OCI-LY7 (cell line): ENCODE data around the gene ENDOG. TPM values are rescaled to one million over a fixed set of nuclear protein-coding genes. Genes with fewer than 3 reads are reported as not detected.

Experiments used
- BruUV-seq: library from RNA; stranded (reverse); fragments of 400-500 nt; replicated peaks from 2 replicates; lab custom pipeline; 2021; lab: Mats Ljungman, UMichigan
- CTCF ChIA-PET: fragments of 300-600 bp; sonication (Branson Sonifier 250); formaldehyde crosslinking; loops from one replicate; lab custom pipeline; 2022; ENCODE audit warnings: antibody characterized with exemption; ENCODE audit not compliant: unreplicated experiment; lab: Charles Lee
- POLR2A ChIA-PET: fragments of 300-600 bp; sonication (Branson Sonifier 250); formaldehyde crosslinking; loops from one replicate; lab custom pipeline; 2022; ENCODE audit warnings: antibody characterized with exemption; lab: Charles Lee
- DNase-seq: peaks from one replicate; pipeline ENCODE4 v3.0.0-alpha.2; 2015; ENCODE audit warnings: low spot score
- H2AFZ ChIP-seq: fragments of 200-600 bp; sonication (generic), shearing (Covaris generic); 2 replicates; pipeline ENCODE4 v1.6.1; 2014; ENCODE audit warnings: mild to moderate bottlenecking, antibody characterized with exemption, low read length, moderate library complexity
- H3K27ac ChIP-seq: fragments of 200-600 bp; sonication (generic); 2 replicates; pipeline ENCODE4 v1.5.1; 2014; ENCODE audit warnings: mixed run types, low read depth, mild to moderate bottlenecking, moderate library complexity, low read length, inconsistent platforms; ENCODE audit not compliant: poor library complexity, severe bottlenecking
- H3K36me3 ChIP-seq: fragments of 200-600 bp; sonication (generic); 2 replicates; pipeline ENCODE4 v1.6.1; 2014; ENCODE audit warnings: mild to moderate bottlenecking, antibody characterized with exemption, low read length, moderate library complexity, mixed read lengths; ENCODE audit not compliant: insufficient read depth
- H3K4me1 ChIP-seq: fragments of 200-600 bp; sonication (generic); 2 replicates; pipeline ENCODE4 v1.5.1; 2014; ENCODE audit warnings: mild to moderate bottlenecking, low read length; ENCODE audit not compliant: insufficient read depth, poor library complexity, severe bottlenecking
- H3K4me2 ChIP-seq: fragments of 200-600 bp; sonication (generic); 2 replicates; pipeline ENCODE4 v1.6.1; 2014; ENCODE audit warnings: mild to moderate bottlenecking, low read length
- H3K4me3 ChIP-seq: fragments of 200-600 bp; sonication (generic); 2 replicates; pipeline ENCODE4 v1.5.1; 2014; ENCODE audit warnings: mild to moderate bottlenecking, low read depth, low read length; ENCODE audit not compliant: poor library complexity, severe bottlenecking
- H3K79me2 ChIP-seq: fragments of 200-600 bp; sonication (generic); 2 replicates; pipeline ENCODE4 v1.6.1; 2016; ENCODE audit warnings: low read depth, mild to moderate bottlenecking, low read length, moderate library complexity, mixed read lengths; ENCODE audit not compliant: insufficient read depth
- H3K9me2 ChIP-seq: fragments of 200-600 bp; sonication (generic); 2 replicates; pipeline ENCODE4 v1.6.1; 2016; ENCODE audit warnings: mild to moderate bottlenecking, low read length, mixed read lengths; ENCODE audit not compliant: insufficient read depth
- H3K9me3 ChIP-seq: fragments of 200-600 bp; sonication (generic); 2 replicates; pipeline ENCODE4 v1.6.1; 2014; ENCODE audit warnings: mild to moderate bottlenecking, mixed run types, low read length, mixed read lengths
- H4K20me1 ChIP-seq: fragments of 200-600 bp; sonication (generic); 2 replicates; pipeline ENCODE4 v1.6.1; 2014; ENCODE audit warnings: mild to moderate bottlenecking, antibody characterized with exemption, low read length, moderate library complexity, mixed read lengths; ENCODE audit not compliant: insufficient read depth
- EZH2phosphoT487 ChIP-seq: fragments of 200-600 bp; sonication (generic); IDR thresholded peaks from 2 replicates; pipeline ENCODE4 v1.6.1; 2018; ENCODE audit warnings: low read depth, borderline replicate concordance, mild to moderate bottlenecking, mixed run types, antibody characterized with exemption, low read length, moderate library complexity, mixed read lengths
- intact Hi-C: fragments of 100-400 bp; cut with micrococcal nuclease; formaldehyde crosslinking; loops from one replicate; pipeline ENCODE4 v1.10.0; 2022; ENCODE audit not compliant: unreplicated experiment
- total RNA-seq, 2 experiments: library from RNA; depleted of rRNA in 1 of 2; stranded (reverse); fragments of >200 nt in 1 of 2; shearing (Covaris generic) in 1 of 2; gene quantifications; 2 replicates each; pipeline ENCODE4 v1.2.3, GENCODE V29; 2014 to 2022
- TF ChIP-seq, protein P1 (sequence below): fragments of 200-600 bp; sonication (generic); conservative IDR thresholded peaks from 2 replicates; pipeline ENCODE4 v1.5.1; 2014; ENCODE audit warnings: mild to moderate bottlenecking, antibody characterized with exemption, low read length, moderate library complexity, mixed read lengths

Gene ENDOG
- total RNA-seq, 2 experiments from 2014 or later, result 29.4 to 35.2 TPM

DNA sequence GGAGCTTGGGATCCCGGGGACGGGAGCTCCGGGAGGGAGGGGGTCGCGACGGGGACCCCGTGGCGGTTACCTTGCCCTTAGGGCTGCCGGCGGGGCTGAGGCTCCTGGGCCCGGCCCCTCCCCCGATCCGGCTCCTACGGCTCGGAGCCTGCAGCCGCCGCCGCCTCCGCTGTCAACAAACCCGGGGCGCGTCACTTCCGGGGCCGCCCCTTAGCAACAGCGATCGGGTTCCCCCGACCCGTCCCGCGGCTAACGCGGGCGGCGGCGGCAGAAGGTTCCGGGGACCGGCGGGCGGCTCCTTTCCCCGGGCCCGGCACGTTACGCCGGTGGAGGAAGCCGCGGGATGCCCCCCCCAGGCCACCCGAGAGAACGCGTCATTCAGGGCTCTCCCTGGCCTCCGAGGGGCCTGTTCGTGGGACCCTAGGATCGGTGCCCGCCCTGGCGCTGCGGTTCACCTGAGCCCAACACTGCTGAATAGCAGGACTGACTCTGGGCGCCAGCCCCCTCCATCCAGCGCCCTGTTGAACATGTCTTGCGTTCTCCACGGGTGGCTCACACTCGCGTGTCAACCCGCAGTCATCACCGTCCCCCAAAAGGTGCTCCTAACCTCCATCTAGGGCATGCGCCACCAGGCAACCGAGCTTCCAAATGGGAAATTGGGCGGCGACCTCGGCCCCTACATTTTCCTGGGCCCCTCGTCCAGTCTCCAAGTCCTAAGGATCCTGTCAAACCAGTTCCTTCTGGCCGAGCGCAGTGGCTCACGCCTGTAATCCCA, 46.4 kb upstream of the ENDOG start, which contains the start of gene ZER1:
ZER1 (minus strand) TSS at position 183 of the 775 bp plus-strand sequence. CDS start 16,362 bp downstream, outside the sequence.
- BruUV-seq, result TSS peak; percentile 98
- H3K27ac ChIP-seq, result peak within 1 kb of the TSS; percentile 64
- H3K79me2 ChIP-seq, result no peaks in the 10 kb centered on the region
- no peaks in the 10 kb centered on the region; the same call in 1 of the 2 replicates for H3K36me3 ChIP-seq
- DNase-seq, result peak; percentile 94
- peak within 1 kb of the TSS; percentile 81 for H3K4me2 ChIP-seq
- H4K20me1 ChIP-seq, result no peaks in the 10 kb centered on the region
- H2AFZ ChIP-seq, result peak within 1 kb of the TSS; percentile 67
- ChIA-PET CTCF (interaction anchor here (1.0 kb wide), 1 partner anchor 34 kb away, joined by 3 read pairs; no protein-coding TSS in a partner anchor), POLR2A (interaction anchor here (0.6 to 2.6 kb wide), 5 partner anchors 10 to 786 kb away, joined by 3 to 9 read pairs (median 7); partner anchors contain the start of gene ZDHHC12)
- peak within 1 kb of the TSS; percentile 86 for H3K4me3 ChIP-seq
- H3K9me3 ChIP-seq, result peaks cover 13% of the 10 kb centered on the region; the same call in 1 of the 2 replicates
- TF ChIP-seq, protein P1, sequence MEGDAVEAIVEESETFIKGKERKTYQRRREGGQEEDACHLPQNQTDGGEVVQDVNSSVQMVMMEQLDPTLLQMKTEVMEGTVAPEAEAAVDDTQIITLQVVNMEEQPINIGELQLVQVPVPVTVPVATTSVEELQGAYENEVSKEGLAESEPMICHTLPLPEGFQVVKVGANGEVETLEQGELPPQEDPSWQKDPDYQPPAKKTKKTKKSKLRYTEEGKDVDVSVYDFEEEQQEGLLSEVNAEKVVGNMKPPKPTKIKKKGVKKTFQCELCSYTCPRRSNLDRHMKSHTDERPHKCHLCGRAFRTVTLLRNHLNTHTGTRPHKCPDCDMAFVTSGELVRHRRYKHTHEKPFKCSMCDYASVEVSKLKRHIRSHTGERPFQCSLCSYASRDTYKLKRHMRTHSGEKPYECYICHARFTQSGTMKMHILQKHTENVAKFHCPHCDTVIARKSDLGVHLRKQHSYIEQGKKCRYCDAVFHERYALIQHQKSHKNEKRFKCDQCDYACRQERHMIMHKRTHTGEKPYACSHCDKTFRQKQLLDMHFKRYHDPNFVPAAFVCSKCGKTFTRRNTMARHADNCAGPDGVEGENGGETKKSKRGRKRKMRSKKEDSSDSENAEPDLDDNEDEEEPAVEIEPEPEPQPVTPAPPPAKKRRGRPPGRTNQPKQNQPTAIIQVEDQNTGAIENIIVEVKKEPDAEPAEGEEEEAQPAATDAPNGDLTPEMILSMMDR, result no peak
- no peak for TF ChIP-seq EZH2phosphoT487
- peaks cover 16% of the 10 kb centered on the region for H3K4me1 ChIP-seq
- no peaks in the 10 kb centered on the region for H3K9me2 ChIP-seq
- intact Hi-C loops, result loop anchor here (1.0 to 5.0 kb wide), 3 partner anchors 15 to 90 kb away; partner anchors contain the start of genes TBC1D13 and ZDHHC12

DNA sequence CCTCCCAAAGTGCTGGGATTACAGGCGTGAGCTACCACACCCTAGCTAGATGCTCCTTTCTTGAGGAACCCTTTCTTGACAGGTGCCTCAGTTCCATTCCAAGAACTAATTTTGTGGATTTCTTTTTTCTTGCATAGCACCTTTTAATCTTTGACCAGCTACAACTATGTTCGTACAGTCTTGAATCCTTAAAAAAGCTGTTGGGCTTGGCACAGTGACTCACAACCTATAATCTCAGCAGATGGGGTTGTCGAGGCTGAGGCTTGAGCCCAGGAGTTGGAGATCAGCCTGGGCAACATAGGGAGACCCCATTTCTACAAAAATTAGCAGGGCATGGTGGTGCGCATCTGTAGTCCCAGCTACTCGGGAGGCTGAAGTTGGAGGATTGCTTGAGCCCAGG, 45.3 kb upstream of the ENDOG start:
- DNase-seq, result no peak
- Histone ChIP-seq H3K4me1 (peaks cover 22% of the 10 kb centered on the region), H3K4me2 (peak overlapping the region; percentile 76; the same call in 1 of the 2 replicates), H3K79me2 (no peaks in the 10 kb centered on the region), H3K27ac (peak overlapping the region; percentile 64), H3K9me3 (peaks cover 13% of the 10 kb centered on the region; the same call in 1 of the 2 replicates), H3K36me3 (no peaks in the 10 kb centered on the region; the same call in 1 of the 2 replicates), H4K20me1 (no peaks in the 10 kb centered on the region), H3K9me2 (no peaks in the 10 kb centered on the region), H3K4me3 (no peak overlapping the region), H2AFZ (peak overlapping the region; percentile 67; the same call in 1 of the 2 replicates)
- POLR2A ChIA-PET, result interaction anchor here (0.6 to 2.6 kb wide), 5 partner anchors 9 to 389 kb away, joined by 3 to 9 read pairs (median 6); partner anchors contain the start of gene ZDHHC12
- BruUV-seq, result no TSS peak
- CTCF ChIA-PET, result no interaction called here
- intact Hi-C loops, result loop anchor here (5.0 kb wide), 1 partner anchor 91 kb away; no protein-coding TSS in a partner anchor
- no peak for TF ChIP-seq EZH2phosphoT487
- TF ChIP-seq, protein P1, result no peak
